HepG2 (cell line): Measurements from ENCODE around the gene ADGRG1. TPM values are rescaled to one million over a fixed set of nuclear protein-coding genes. Genes with fewer than 3 reads are reported as not detected.

Source experiments
- ARNT2 ChIP-seq: sonication (generic); formaldehyde crosslinking; IDR thresholded peaks from 2 replicates; pipeline ENCODE4 v1.8.0; 2022; ENCODE audit warnings: mild to moderate bottlenecking, low read depth, missing genetic modification reagents, moderate library complexity
- CERS6 ChIP-seq: sonication (generic); formaldehyde crosslinking; IDR thresholded peaks from 2 replicates; pipeline ENCODE4 v1.5.0; 2020; ENCODE audit warnings: missing genetic modification reagents
- CHD4 ChIP-seq: fragments of 200-600 bp; sonication (generic); IDR thresholded peaks from 2 replicates; pipeline ENCODE4 v1.7.0; 2017; ENCODE audit warnings: mild to moderate bottlenecking, low read length, borderline replicate concordance
- HCFC1 ChIP-seq: fragments of 150-350 bp; IDR thresholded peaks from 2 replicates; pipeline ENCODE4 v1.6.1; 2014; ENCODE audit warnings: low read depth, low read length
- MED8 ChIP-seq: sonication (generic); formaldehyde crosslinking; IDR thresholded peaks from 2 replicates; pipeline ENCODE4 v1.8.1; 2023; ENCODE audit warnings: mild to moderate bottlenecking, missing genetic modification reagents; ENCODE audit not compliant: insufficient replicate concordance
- PAX8 ChIP-seq: sonication (generic); formaldehyde crosslinking; IDR thresholded peaks from 2 replicates; pipeline ENCODE4 v1.8.0; 2022; ENCODE audit warnings: mild to moderate bottlenecking, missing genetic modification reagents, borderline replicate concordance
- REL ChIP-seq: sonication (generic); formaldehyde crosslinking; conservative IDR thresholded peaks from 2 replicates; pipeline ENCODE4 v1.8.0; 2022; ENCODE audit warnings: mild to moderate bottlenecking, missing genetic modification reagents, moderate library complexity
- REXO4 ChIP-seq: sonication (generic); formaldehyde crosslinking; IDR thresholded peaks from 2 replicates; pipeline ENCODE4 v1.8.0; 2022; ENCODE audit warnings: missing genetic modification reagents, mild to moderate bottlenecking, borderline replicate concordance
- RFXAP ChIP-seq: sonication (generic); formaldehyde crosslinking; IDR thresholded peaks from 2 replicates; pipeline ENCODE4 v1.4.0; 2020; ENCODE audit warnings: missing genetic modification reagents, borderline replicate concordance
- SAFB2 ChIP-seq: sonication (generic); formaldehyde crosslinking; IDR thresholded peaks from 2 replicates; pipeline ENCODE4 v1.5.1; 2020; ENCODE audit warnings: missing genetic modification reagents, low read depth, mild to moderate bottlenecking, borderline replicate concordance
- SRSF1 ChIP-seq: fragments of 200-400 bp; formaldehyde crosslinking; optimal IDR thresholded peaks from 2 replicates; pipeline ENCODE3; 2017; ENCODE audit warnings: mild to moderate bottlenecking, low read depth, low read length, moderate library complexity
- ZMYM2 ChIP-seq: sonication (generic); formaldehyde crosslinking; IDR thresholded peaks from 2 replicates; pipeline ENCODE4 v1.8.0; 2022; ENCODE audit warnings: mild to moderate bottlenecking, missing genetic modification reagents
- ZNF274 ChIP-seq: sonication (generic); formaldehyde crosslinking; IDR thresholded peaks from 2 replicates; pipeline ENCODE4 v1.5.1; 2020; ENCODE audit warnings: mild to moderate bottlenecking, missing genetic modification reagents
- ZNF329 ChIP-seq: sonication (generic); formaldehyde crosslinking; IDR thresholded peaks from 2 replicates; pipeline ENCODE4 v1.9.0; 2021; ENCODE audit warnings: low read depth, mild to moderate bottlenecking, missing genetic modification reagents
- ZNF460 ChIP-seq: sonication (generic); formaldehyde crosslinking; IDR thresholded peaks from 2 replicates; pipeline ENCODE4 v1.5.1; 2020; ENCODE audit warnings: missing genetic modification reagents, mild to moderate bottlenecking, borderline replicate concordance
- ZNF512 ChIP-seq: sonication (generic); formaldehyde crosslinking; IDR thresholded peaks from 2 replicates; pipeline ENCODE4 v1.4.0; 2020; ENCODE audit warnings: mild to moderate bottlenecking, missing genetic modification reagents
- polyA plus RNA-seq, 8 experiments: library from polyadenylated mRNA; depleted of rRNA in 3 of 8; stranded (reverse) in 7 of 8; unstranded in 1 of 8; fragments of >200 nt; fragmentation: Illumina TruSeq in 4 of 8; extraction: Trizol in 4 of 8; gene quantifications; 2 replicates each; pipeline versions ENCODE4 v1.2.1 to v1.2.3, GENCODE V29; 2011 to 2016; ENCODE audit warnings: low read depth in 4 of 8, missing spikeins in 1 of 8, mixed read lengths in 1 of 8; ENCODE audit not compliant: insufficient read depth in 1 of 8
- total RNA-seq, 5 experiments: library from RNA; depleted of rRNA; stranded (reverse); fragments of >200 nt; fragmentation: Illumina TruSeq; extraction: Trizol; gene quantifications; 2 replicates each; pipeline ENCODE4 v1.2.3, GENCODE V29; 2016; ENCODE audit warnings: low read depth in 1 of 5
- TF ChIP-seq, protein P1 (sequence below), 2 experiments: IDR thresholded peaks; 2 replicates each; pipeline ENCODE4 v1.6.1; 2011 to 2012; ENCODE audit warnings: low read length in 2 of 2, borderline replicate concordance in 1 of 2, low read depth in 1 of 2, mild to moderate bottlenecking in 1 of 2, moderate library complexity in 1 of 2
- TF ChIP-seq, protein P2 (sequence below): sonication (generic); formaldehyde crosslinking; IDR thresholded peaks from 2 replicates; pipeline ENCODE4 v1.5.1; 2020; ENCODE audit warnings: missing genetic modification reagents, mild to moderate bottlenecking, borderline replicate concordance
- TF ChIP-seq, protein P3 (sequence below): IDR thresholded peaks from 2 replicates; pipeline ENCODE4 v1.6.1; 2012; ENCODE audit warnings: inconsistent platforms

The ADGRG1 gene
- total and polyA plus RNA-seq, 2 of the 13 experiments (the other 11 are each of a cell fraction or from before 2014, with no cell fraction given), result 2.7 to 5.9 TPM

GRCh38 chr16:57667526-57668262 is 39.3 kb downstream of the ADGRG1 start (continued):
- no peak for TF ChIP-seq CERS6 (CRISPR knock-in tag)
- peak; percentile 60 for TF ChIP-seq ZNF274 (CRISPR knock-in tag)
- 0 out of 2 replicates have a peak, but pooled peaks have one; percentile 21 for TF ChIP-seq ZNF329 (CRISPR knock-in tag)
- TF ChIP-seq SRSF1, result no peak
- no peak for TF ChIP-seq ARNT2 (CRISPR knock-in tag)
- TF ChIP-seq ZMYM2 (CRISPR knock-in tag), result peak; percentile 32; the same call in 1 of the 2 replicates
- no peak for TF ChIP-seq HCFC1
- TF ChIP-seq MED8 (CRISPR knock-in tag), result no peak
- TF ChIP-seq REXO4 (CRISPR knock-in tag), result no peak
- TF ChIP-seq, protein P1, sequence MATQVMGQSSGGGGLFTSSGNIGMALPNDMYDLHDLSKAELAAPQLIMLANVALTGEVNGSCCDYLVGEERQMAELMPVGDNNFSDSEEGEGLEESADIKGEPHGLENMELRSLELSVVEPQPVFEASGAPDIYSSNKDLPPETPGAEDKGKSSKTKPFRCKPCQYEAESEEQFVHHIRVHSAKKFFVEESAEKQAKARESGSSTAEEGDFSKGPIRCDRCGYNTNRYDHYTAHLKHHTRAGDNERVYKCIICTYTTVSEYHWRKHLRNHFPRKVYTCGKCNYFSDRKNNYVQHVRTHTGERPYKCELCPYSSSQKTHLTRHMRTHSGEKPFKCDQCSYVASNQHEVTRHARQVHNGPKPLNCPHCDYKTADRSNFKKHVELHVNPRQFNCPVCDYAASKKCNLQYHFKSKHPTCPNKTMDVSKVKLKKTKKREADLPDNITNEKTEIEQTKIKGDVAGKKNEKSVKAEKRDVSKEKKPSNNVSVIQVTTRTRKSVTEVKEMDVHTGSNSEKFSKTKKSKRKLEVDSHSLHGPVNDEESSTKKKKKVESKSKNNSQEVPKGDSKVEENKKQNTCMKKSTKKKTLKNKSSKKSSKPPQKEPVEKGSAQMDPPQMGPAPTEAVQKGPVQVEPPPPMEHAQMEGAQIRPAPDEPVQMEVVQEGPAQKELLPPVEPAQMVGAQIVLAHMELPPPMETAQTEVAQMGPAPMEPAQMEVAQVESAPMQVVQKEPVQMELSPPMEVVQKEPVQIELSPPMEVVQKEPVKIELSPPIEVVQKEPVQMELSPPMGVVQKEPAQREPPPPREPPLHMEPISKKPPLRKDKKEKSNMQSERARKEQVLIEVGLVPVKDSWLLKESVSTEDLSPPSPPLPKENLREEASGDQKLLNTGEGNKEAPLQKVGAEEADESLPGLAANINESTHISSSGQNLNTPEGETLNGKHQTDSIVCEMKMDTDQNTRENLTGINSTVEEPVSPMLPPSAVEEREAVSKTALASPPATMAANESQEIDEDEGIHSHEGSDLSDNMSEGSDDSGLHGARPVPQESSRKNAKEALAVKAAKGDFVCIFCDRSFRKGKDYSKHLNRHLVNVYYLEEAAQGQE (IDR thresholded peaks at IDR 0.05; ENCODE audit: borderline replicate concordance in 1 of 2, low read depth in 1 of 2, low read length in 2 of 2), result peak in 1 of 2 experiments; percentile 44; a peak in 1 of 4 replicates
- TF ChIP-seq REL (CRISPR knock-in tag), result no peak
- peak; percentile 85 for TF ChIP-seq CHD4
- TF ChIP-seq, protein P2, sequence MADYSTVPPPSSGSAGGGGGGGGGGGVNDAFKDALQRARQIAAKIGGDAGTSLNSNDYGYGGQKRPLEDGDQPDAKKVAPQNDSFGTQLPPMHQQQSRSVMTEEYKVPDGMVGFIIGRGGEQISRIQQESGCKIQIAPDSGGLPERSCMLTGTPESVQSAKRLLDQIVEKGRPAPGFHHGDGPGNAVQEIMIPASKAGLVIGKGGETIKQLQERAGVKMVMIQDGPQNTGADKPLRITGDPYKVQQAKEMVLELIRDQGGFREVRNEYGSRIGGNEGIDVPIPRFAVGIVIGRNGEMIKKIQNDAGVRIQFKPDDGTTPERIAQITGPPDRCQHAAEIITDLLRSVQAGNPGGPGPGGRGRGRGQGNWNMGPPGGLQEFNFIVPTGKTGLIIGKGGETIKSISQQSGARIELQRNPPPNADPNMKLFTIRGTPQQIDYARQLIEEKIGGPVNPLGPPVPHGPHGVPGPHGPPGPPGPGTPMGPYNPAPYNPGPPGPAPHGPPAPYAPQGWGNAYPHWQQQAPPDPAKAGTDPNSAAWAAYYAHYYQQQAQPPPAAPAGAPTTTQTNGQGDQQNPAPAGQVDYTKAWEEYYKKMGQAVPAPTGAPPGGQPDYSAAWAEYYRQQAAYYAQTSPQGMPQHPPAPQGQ (CRISPR knock-in tag), result peak; percentile 56; the same call in 1 of the 2 replicates
- peak; percentile 82; the same call in 1 of the 2 replicates for TF ChIP-seq RFXAP (CRISPR knock-in tag)
- TF ChIP-seq ZNF512 (CRISPR knock-in tag), result no peak
- TF ChIP-seq, protein P3, sequence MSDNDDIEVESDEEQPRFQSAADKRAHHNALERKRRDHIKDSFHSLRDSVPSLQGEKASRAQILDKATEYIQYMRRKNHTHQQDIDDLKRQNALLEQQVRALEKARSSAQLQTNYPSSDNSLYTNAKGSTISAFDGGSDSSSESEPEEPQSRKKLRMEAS, result peak; percentile 71
- peak; percentile 83; the same call in 1 of the 2 replicates for TF ChIP-seq PAX8 (CRISPR knock-in tag)
- TF ChIP-seq SAFB2 (CRISPR knock-in tag), result peak; percentile 87; the same call in 1 of the 2 replicates
- TF ChIP-seq ZNF460, result no peak; the same call in 1 of the 2 replicates
